ENCODE measurements around the gene SEPTIN7.

- TF ChIP-seq POLR2AphosphoS5 (IDR thresholded peaks at IDR 0.05): no peak
- TF ChIP-seq CTCF (IDR thresholded peaks at IDR 0.05): no peak
These were observed 39.3 kb downstream of the SEPTIN7 start for GRCh38 chr7:35839860-35840854.
